ENCODE results near the gene FOXRED1. TPM values are rescaled to one million over a fixed set of nuclear protein-coding genes. Genes with fewer than 3 reads are reported as not detected.
"Not testable (repeated sequence)": the region's sequence is repeated elsewhere in the genome, so short reads cannot be mapped to it uniquely, and the experiment has no call there.

The FOXRED1 gene
- total RNA-seq, 1 donor from 2014 or later = 23.0 TPM

GRCh38 chr11:126307706-126308105, 38.8 kb downstream of the FOXRED1 start:
- no peak for DNase-seq (ENCODE audit: low spot score)
- intact Hi-C loops (cut with DNase I) = loop anchor here (10.0 kb wide), 1 partner anchor 687 kb away; no protein-coding TSS in a partner anchor

- intact Hi-C loops (cut with DNase I) = loop anchor here (10.0 kb wide), 1 partner anchor 687 kb away; no protein-coding TSS in a partner anchor
- DNase-seq (ENCODE audit: low spot score) = no peak
These were observed 39.3 kb downstream of the FOXRED1 start for GRCh38 chr11:126308271-126308671.

GRCh38 chr11:126308771-126309170, 39.8 kb downstream of the FOXRED1 start:
- intact Hi-C loops (cut with DNase I) = loop anchor here (1.0 to 10.0 kb wide), 2 partner anchors 172 to 686 kb away; no protein-coding TSS in a partner anchor
- DNase-seq (ENCODE audit: low spot score) = not testable (repeated sequence)

GRCh38 chr11:126310200-126310991, 41.4 kb downstream of the FOXRED1 start:
- intact Hi-C loops (cut with DNase I) = loop anchor here (2.0 to 5.0 kb wide), 4 partner anchors 37 to 1037 kb away; no protein-coding TSS in a partner anchor
- peak; percentile 85 for DNase-seq (ENCODE audit: low spot score)

- intact Hi-C loops (cut with DNase I) = loop anchor here (2.0 to 5.0 kb wide), 4 partner anchors 36 to 1036 kb away; no protein-coding TSS in a partner anchor
- no peak for DNase-seq (ENCODE audit: low spot score)
These were observed 42.0 kb downstream of the FOXRED1 start for GRCh38 chr11:126310992-126311310.

- no peak for DNase-seq (ENCODE audit: low spot score)
- intact Hi-C loops (cut with DNase I) = loop anchor here (2.0 to 5.0 kb wide), 4 partner anchors 36 to 1036 kb away; no protein-coding TSS in a partner anchor
These were observed 42.7 kb downstream of the FOXRED1 start for GRCh38 chr11:126311401-126312291.

- intact Hi-C loops (cut with DNase I) = loop anchor here (5.0 kb wide), 3 partner anchors 34 to 1034 kb away; no protein-coding TSS in a partner anchor
- no peak for DNase-seq (ENCODE audit: low spot score)
These were observed 44.0 kb downstream of the FOXRED1 start for GRCh38 chr11:126312961-126313360.

- no peak for DNase-seq (ENCODE audit: low spot score)
- intact Hi-C loops (cut with DNase I) = loop anchor here (5.0 kb wide), 3 partner anchors 33 to 1033 kb away; no protein-coding TSS in a partner anchor
These were observed 44.9 kb downstream of the FOXRED1 start for GRCh38 chr11:126313826-126314225.

GRCh38 chr11:126317432-126317755, 48.4 kb downstream of the FOXRED1 start:
- DNase-seq (ENCODE audit: low spot score) = no peak
- intact Hi-C loops (cut with DNase I) = no loop called here

GRCh38 chr11:126317756-126318573, 49.0 kb downstream of the FOXRED1 start:
- intact Hi-C loops (cut with DNase I) = loop anchor here (1.0 kb wide), 1 partner anchor 97 kb away; no protein-coding TSS in a partner anchor
- no peak for DNase-seq (ENCODE audit: low spot score)

GRCh38 chr11:126318574-126319373, 49.8 kb downstream of the FOXRED1 start:
- DNase-seq (ENCODE audit: low spot score) = no peak
- intact Hi-C loops (cut with DNase I) = loop anchor here (1.0 kb wide), 1 partner anchor 97 kb away; no protein-coding TSS in a partner anchor

GRCh38 chr11:126319374-126319740, 50.4 kb downstream of the FOXRED1 start:
- no peak for DNase-seq (ENCODE audit: low spot score)
- intact Hi-C loops (cut with DNase I) = no loop called here

- intact Hi-C loops (cut with DNase I) = no loop called here
- no peak for DNase-seq (ENCODE audit: low spot score)
These were observed 54.0 kb downstream of the FOXRED1 start for GRCh38 chr11:126322996-126323395.

- peak; percentile 41 for DNase-seq (ENCODE audit: low spot score)
- intact Hi-C loops (cut with DNase I) = no loop called here
These were observed 58.5 kb downstream of the FOXRED1 start for GRCh38 chr11:126327281-126328000.

Measured in cardiac septum (tissue), 1 donor.